ENCODE results near the gene MTF2.

GRCh38 chr1:93078638-93078985, 471 bp upstream of the MTF2 start:
- no peak for TF ChIP-seq CTCF (IDR thresholded peaks at IDR 0.05)
- no peak for TF ChIP-seq POLR2A (IDR thresholded peaks at IDR 0.05)

All from uterus (tissue), 2 donors.